ENCODE results near the gene RBM39. TPM values are rescaled to one million over a fixed set of nuclear protein-coding genes. Genes with fewer than 3 reads are reported as not detected.

The RBM39 gene
- total and polyA plus RNA-seq, 9 of the 15 experiments (the other 6 are each of a cell fraction or from before 2014, with no cell fraction given), result 143 to 319 (median 228) TPM

GRCh38 chr20:35771689-35772562 lies 29.9 kb upstream of the RBM39 start, which contains the start of gene PHF20 (continued):
- TF ChIP-seq, protein P1, sequence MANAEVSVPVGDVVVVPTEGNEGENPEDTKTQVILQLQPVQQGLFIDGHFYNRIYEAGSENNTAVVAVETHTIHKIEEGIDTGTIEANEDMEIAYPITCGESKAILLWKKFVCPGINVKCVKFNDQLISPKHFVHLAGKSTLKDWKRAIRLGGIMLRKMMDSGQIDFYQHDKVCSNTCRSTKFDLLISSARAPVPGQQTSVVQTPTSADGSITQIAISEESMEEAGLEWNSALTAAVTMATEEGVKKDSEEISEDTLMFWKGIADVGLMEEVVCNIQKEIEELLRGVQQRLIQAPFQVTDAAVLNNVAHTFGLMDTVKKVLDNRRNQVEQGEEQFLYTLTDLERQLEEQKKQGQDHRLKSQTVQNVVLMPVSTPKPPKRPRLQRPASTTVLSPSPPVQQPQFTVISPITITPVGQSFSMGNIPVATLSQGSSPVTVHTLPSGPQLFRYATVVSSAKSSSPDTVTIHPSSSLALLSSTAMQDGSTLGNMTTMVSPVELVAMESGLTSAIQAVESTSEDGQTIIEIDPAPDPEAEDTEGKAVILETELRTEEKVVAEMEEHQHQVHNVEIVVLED (CRISPR knock-in tag; IDR thresholded peaks at IDR 0.05), result peak; percentile 43; the same call in 1 of the 2 replicates
- TF ChIP-seq REST (IDR thresholded peaks at IDR 0.05; ENCODE audit: borderline replicate concordance), result peak; percentile 68
- no peak for TF ChIP-seq REST (CRISPR knock-in tag; IDR thresholded peaks at IDR 0.05; ENCODE audit: low read depth)
- TF ChIP-seq NRF1 (conservative IDR thresholded peaks at IDR 0.05 in 1 of 2, IDR thresholded peaks at IDR 0.05 in 1 of 2), result peak; percentile 92 to 94
- TF ChIP-seq MEF2A (IDR thresholded peaks at IDR 0.05; ENCODE audit: control insufficient read depth, low read depth, low read length), result no peak
- TF ChIP-seq, protein P2, sequence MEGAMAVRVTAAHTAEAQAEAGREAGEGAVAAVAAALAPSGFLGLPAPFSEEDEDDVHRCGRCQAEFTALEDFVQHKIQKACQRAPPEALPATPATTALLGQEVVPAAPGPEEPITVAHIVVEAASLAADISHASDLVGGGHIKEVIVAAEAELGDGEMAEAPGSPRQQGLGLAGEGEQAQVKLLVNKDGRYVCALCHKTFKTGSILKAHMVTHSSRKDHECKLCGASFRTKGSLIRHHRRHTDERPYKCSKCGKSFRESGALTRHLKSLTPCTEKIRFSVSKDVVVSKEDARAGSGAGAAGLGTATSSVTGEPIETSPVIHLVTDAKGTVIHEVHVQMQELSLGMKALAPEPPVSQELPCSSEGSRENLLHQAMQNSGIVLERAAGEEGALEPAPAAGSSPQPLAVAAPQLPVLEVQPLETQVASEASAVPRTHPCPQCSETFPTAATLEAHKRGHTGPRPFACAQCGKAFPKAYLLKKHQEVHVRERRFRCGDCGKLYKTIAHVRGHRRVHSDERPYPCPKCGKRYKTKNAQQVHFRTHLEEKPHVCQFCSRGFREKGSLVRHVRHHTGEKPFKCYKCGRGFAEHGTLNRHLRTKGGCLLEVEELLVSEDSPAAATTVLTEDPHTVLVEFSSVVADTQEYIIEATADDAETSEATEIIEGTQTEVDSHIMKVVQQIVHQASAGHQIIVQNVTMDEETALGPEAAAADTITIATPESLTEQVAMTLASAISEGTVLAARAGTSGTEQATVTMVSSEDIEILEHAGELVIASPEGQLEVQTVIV (CRISPR knock-in tag; IDR thresholded peaks at IDR 0.05; ENCODE audit: borderline replicate concordance), result no peak
- no peak for TF ChIP-seq KAT8 (IDR thresholded peaks at IDR 0.05; ENCODE audit: low read depth)
- no peak for TF ChIP-seq PTTG1 (tag; IDR thresholded peaks at IDR 0.05; ENCODE audit: low read depth)
- TF ChIP-seq BRCA1 (IDR thresholded peaks at IDR 0.05), result no peak
- no peak for TF ChIP-seq BRCA1 (CRISPR knock-in tag; IDR thresholded peaks at IDR 0.05)
- TF ChIP-seq NCOA2 (IDR thresholded peaks at IDR 0.05; ENCODE audit: partially characterized antibody in 2 of 2), result no peak
- TF ChIP-seq, protein P3, sequence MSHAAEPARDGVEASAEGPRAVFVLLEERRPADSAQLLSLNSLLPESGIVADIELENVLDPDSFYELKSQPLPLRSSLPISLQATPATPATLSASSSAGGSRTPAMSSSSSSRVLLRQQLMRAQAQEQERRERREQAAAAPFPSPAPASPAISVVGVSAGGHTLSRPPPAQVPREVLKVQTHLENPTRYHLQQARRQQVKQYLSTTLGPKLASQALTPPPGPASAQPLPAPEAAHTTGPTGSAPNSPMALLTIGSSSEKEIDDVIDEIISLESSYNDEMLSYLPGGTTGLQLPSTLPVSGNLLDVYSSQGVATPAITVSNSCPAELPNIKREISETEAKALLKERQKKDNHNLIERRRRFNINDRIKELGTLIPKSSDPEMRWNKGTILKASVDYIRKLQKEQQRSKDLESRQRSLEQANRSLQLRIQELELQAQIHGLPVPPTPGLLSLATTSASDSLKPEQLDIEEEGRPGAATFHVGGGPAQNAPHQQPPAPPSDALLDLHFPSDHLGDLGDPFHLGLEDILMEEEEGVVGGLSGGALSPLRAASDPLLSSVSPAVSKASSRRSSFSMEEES (CRISPR knock-in tag; IDR thresholded peaks at IDR 0.05), result peak; percentile 97
- no peak for TF ChIP-seq SMARCA5 (IDR thresholded peaks at IDR 0.05)
- no peak for TF ChIP-seq ZNF57 (CRISPR knock-in tag; IDR thresholded peaks at IDR 0.05)
